Spinal cord (tissue), 10 donors: ENCODE results near the gene SPATA2L. TPM values are rescaled to one million over a fixed set of nuclear protein-coding genes. Genes with fewer than 3 reads are reported as not detected.
"Not testable (repeated sequence)": the region's sequence is repeated elsewhere in the genome, so short reads cannot be mapped to it uniquely, and the experiment has no call there.

ENCODE experiments used
- DNase-seq, 6 donors: peaks; one replicate each; pipeline versions ENCODE4 v3.0.0 to v3.0.0-alpha.2; 2013 to 2015; ENCODE audit warnings: low spot score in 6 of 6, low read depth in 4 of 6
- H3K27ac ChIP-seq: one replicate; pipeline ENCODE4 v1.5.1; 2013; ENCODE audit warnings: low read depth, low read length, control low read depth
- H3K27me3 ChIP-seq: one replicate; pipeline ENCODE4 v1.6.1; 2013; ENCODE audit warnings: low read length; ENCODE audit not compliant: control insufficient read depth, insufficient read depth
- H3K36me3 ChIP-seq: one replicate; pipeline ENCODE4 v1.6.1; 2013; ENCODE audit warnings: low read length; ENCODE audit not compliant: control insufficient read depth, insufficient read depth
- H3K4me1 ChIP-seq: one replicate; pipeline ENCODE4 v1.6.1; 2013; ENCODE audit warnings: low read length; ENCODE audit not compliant: control insufficient read depth, insufficient read depth
- H3K4me3 ChIP-seq: one replicate; pipeline ENCODE4 v1.5.1; 2013; ENCODE audit warnings: low read depth, low read length, control low read depth
- H3K9me3 ChIP-seq: one replicate; pipeline ENCODE4 v1.6.1; 2013; ENCODE audit warnings: low read length; ENCODE audit not compliant: control insufficient read depth, insufficient read depth
- WGBS: methylation state at CpG from one replicate; pipeline ENCODE4 v1.1.5; 2013; ENCODE audit warnings: missing lambda C conversion rate; ENCODE audit not compliant: insufficient coverage; 5-methylcytosine and 5-hydroxymethylcytosine counted together
- polyA plus RNA-seq, 2 donors: library from polyadenylated mRNA; unstranded; fragments of 120-200 nt; gene quantifications; one replicate each; pipeline ENCODE4 v1.2.1, GENCODE V29; 2013; ENCODE audit not compliant: insufficient read length in 2 of 2
- total RNA-seq, 2 donors: library from RNA; depleted of rRNA in 1 of 2; stranded (reverse); fragments of 120-200 nt in 1 of 2; fragments of >200 nt in 1 of 2; gene quantifications; one replicate each; pipeline versions ENCODE4 v1.2.3 to v1.2.4, GENCODE V29; 2013 to 2014
- donor health status: healthy.

SPATA2L gene
- total and polyA plus RNA-seq, 4 donors: 8.7 to 15.3 (median 11.8) TPM

DNA sequence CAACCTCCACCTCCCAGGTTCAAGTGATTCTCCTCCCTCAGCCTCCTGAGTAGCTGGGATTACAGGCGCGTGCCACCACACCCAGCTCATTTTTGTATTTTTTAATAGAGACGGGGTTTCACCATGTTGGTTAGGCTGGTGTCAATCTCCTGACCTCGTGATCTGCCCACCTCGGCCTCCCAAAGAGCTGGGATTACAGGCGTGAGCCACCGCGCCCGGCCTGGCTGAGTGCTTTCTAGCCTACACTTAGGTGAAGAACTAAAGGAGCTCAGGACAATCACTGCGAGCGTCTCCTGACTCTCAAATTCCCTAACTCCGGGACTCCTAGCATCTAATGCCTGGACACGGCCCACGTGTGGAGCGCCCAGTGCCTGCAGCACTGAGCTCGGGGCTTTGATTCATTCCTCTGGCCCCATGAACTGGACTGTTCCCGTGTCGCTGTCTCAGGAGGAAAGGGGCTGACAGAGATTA lies 1.8 kb downstream of the SPATA2L start:
- Histone ChIP-seq H3K4me3 (peak overlapping the region; percentile 72), H3K27ac (peak overlapping the region; percentile 90), H3K36me3 (peaks cover 40% of the 10 kb centered on the region), H3K4me1 (peaks cover 38% of the 10 kb centered on the region)
- not testable (repeated sequence) for H3K27me3 ChIP-seq, H3K9me3 ChIP-seq, DNase-seq
- WGBS: 36% methylated on average over 13 of the region's 18 CpGs

DNA sequence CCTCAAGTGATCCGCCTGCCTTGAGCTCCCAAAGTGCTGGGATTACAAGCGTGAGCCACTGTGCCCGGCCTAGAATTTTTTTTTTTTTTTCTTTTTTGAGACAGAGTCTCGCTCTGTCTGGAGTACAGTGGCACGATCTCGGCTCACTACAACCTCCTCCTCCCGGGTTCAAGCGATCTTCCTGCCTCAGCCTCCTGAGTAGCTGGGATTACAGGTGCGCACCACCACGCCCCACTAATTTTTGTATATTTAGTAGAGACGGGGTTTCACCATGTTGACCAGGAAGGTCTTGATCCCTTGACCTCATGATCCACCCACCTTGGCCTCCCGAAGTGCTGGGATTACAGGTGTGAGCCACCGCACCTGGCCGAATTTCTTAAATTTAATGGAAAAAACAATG lies 2.8 kb downstream of the SPATA2L start:
- Histone ChIP-seq H3K4me1 (peaks cover 38% of the 10 kb centered on the region), H3K36me3 (peaks cover 50% of the 10 kb centered on the region)
- WGBS: 94% methylated on average over 8 of the region's 14 CpGs
- not testable (repeated sequence) for DNase-seq, H3K9me3 ChIP-seq, H3K27ac ChIP-seq, H3K27me3 ChIP-seq, H3K4me3 ChIP-seq

- H3K27ac ChIP-seq: no peak overlapping the region
- H3K4me3 ChIP-seq: no peak overlapping the region
- H3K27me3 ChIP-seq: no peaks in the 10 kb centered on the region
- no peaks in the 10 kb centered on the region for H3K9me3 ChIP-seq
- 75% methylated on average over 30 of the region's 32 CpGs for WGBS
- H3K4me1 ChIP-seq: peaks cover 38% of the 10 kb centered on the region
- H3K36me3 ChIP-seq: peaks cover 59% of the 10 kb centered on the region
- DNase-seq: no peak
Measured at GRCh38 chr16:89697616-89698331, 3.7 kb downstream of the SPATA2L start.

DNA sequence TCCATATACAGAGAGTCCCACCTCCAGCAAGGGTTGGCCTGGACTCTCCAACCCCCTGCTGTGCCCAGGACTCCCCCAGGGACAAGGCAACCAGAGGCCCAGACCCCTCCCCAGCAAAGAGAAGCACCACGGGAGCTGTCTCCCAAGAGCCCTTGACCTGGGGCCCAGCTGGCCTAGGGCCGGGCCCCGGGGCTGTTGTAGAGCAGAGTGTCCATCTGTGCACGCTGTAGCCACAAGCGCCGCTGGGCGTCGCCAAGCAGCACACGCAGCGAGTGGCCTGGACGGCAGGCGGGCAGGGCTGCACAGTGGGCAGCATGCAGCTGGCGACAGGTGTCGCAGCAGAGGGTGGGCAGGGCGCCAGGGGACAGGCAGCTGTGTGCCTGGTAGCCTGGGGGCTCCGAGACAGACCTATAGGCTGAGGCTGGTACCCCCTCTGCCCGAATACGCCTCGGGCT lies 4.3 kb downstream of the SPATA2L start:
- WGBS: 73% methylated on average over 17 of the region's 19 CpGs
- Histone ChIP-seq H3K36me3 (peaks cover 65% of the 10 kb centered on the region), H3K27me3 (no peaks in the 10 kb centered on the region), H3K9me3 (no peaks in the 10 kb centered on the region), H3K4me3 (no peak overlapping the region), H3K27ac (no peak overlapping the region), H3K4me1 (peaks cover 34% of the 10 kb centered on the region)
- DNase-seq: no peak

- no peak for DNase-seq
Measured at GRCh38 chr16:89696670-89697128, 4.8 kb downstream of the SPATA2L start.

GRCh38 chr16:89695875-89696669 lies 5.4 kb downstream of the SPATA2L start:
- Histone ChIP-seq H3K9me3 (no peaks in the 10 kb centered on the region), H3K36me3 (peaks cover 76% of the 10 kb centered on the region), H3K4me3 (no peak overlapping the region), H3K27me3 (no peaks in the 10 kb centered on the region), H3K27ac (no peak overlapping the region), H3K4me1 (peaks cover 29% of the 10 kb centered on the region)
- DNase-seq: no peak
- 84% methylated on average over 19 of the region's 25 CpGs for WGBS

More at GRCh38 chr16:89696670-89697128, 4.8 kb downstream of the SPATA2L start:
- 83% methylated on average over 18 of the region's 18 CpGs for WGBS
- no peak overlapping the region for H3K27ac ChIP-seq
- H3K36me3 ChIP-seq: peaks cover 70% of the 10 kb centered on the region
- peaks cover 29% of the 10 kb centered on the region for H3K4me1 ChIP-seq
- no peak overlapping the region for H3K4me3 ChIP-seq
- H3K27me3 ChIP-seq: no peaks in the 10 kb centered on the region
- H3K9me3 ChIP-seq: no peaks in the 10 kb centered on the region

DNA sequence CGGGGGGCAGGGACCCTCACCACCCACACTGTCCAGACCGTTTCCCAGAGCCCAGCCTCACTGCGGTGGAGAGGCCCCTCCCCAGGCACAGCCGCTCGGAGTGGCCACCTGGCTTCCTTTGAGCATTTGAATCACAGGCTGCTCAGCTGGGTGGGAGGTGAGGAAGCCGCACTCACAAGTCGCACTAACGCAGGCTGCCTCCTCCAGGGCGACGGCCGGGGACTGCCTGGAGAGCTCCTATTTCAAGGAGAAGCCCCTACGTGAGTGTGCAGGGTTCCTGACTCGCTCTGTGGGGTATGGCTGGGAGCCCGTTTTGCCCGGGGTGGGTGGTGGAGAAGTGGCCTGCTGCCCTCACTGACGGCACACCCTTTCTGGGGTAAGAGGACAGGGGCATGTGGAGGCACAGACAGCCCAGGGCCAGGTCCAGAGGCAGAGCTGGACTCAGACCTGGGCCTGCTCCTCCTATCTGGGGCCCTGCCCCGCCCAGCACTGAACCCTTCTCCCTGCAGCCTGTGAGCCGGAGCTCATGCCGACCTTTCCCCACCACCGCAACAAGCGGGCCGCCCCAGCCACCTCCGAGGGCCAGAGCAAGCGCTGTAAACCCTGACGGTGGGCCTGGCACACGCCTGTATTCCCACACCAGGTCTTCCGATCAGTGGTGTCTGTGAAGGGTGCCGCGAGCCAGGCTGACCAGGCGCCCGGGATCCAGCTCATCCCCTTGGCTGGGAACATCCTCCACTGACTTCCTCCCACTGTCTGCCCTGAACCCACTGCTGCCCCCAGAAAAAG lies 6.2 kb downstream of the SPATA2L start:
- peaks cover 22% of the 10 kb centered on the region for H3K4me1 ChIP-seq
- no peaks in the 10 kb centered on the region for H3K27me3 ChIP-seq
- 86% methylated on average over 31 of the region's 31 CpGs for WGBS
- peaks cover 83% of the 10 kb centered on the region for H3K36me3 ChIP-seq
- H3K9me3 ChIP-seq: no peaks in the 10 kb centered on the region
- DNase-seq: no peak
- no peak overlapping the region for H3K27ac ChIP-seq
- no peak overlapping the region for H3K4me3 ChIP-seq

DNA sequence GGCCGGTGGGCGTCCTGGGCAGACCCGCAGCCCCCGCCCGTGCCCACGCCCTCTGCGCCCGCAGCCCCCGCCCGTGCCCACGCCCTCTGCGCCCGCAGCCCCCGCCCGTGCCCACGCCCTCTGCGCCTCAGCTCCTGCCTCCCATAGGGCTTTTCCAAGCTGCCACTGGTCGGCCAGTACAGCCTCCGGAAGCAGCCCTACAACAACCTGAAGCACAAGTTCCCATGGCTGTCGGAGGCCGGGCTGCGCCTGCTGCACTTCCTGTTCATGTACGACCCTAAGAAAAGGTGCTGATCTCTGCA lies 6.8 kb downstream of the SPATA2L start:
- not testable (repeated sequence) for H3K27me3 ChIP-seq, H3K9me3 ChIP-seq, H3K4me3 ChIP-seq, H3K27ac ChIP-seq, DNase-seq
- 92% methylated on average over 23 of the region's 23 CpGs for WGBS
- Histone ChIP-seq H3K36me3 (peaks cover 87% of the 10 kb centered on the region), H3K4me1 (peaks cover 17% of the 10 kb centered on the region)

DNA sequence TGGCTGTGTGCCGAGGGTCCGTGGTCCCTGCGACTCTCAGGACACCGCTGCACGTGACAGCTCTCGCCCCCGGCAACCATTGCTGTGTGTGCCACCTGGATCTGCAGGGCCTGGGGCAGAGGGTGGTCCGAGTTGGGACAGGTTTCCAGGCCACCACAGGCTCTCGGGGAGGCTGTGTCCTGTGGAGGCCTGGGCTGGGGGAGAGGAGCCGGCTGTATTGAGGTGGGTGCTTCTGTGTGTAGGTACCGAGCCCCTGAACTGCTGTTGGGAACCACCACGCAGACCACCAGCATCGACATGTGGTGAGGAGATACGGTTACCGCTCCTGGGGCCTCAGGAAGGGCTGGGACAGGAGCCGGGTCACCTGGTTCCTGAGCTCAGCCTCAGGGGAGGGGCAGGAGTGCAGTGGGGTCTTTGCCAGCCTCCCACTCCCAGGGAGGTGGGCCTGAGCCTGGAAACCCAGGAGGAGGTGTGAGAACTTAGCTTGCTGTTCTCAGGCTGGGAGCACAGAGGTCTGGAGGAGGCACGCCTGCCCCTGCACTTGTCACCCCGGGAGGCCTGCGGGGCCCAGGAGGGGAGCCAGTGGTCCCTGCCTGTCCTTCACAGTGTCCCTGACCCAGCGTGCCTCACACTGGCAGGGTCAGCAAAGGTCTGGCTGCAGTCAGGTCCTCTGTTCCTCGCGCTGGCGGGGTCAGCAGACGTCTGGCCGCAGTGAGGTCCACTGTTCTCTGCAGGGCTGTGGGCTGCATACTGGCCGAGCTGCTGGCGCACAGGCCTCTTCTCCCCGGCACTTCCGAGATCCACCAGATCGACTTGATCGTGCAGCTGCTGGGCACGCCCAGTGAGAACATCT lies 7.3 kb downstream of the SPATA2L start:
- WGBS: 89% methylated on average over 26 of the region's 32 CpGs
- no peaks in the 10 kb centered on the region for H3K9me3 ChIP-seq
- no peak overlapping the region for H3K4me3 ChIP-seq
- peaks cover 90% of the 10 kb centered on the region for H3K36me3 ChIP-seq
- H3K27ac ChIP-seq: no peak overlapping the region
- H3K4me1 ChIP-seq: peaks cover 14% of the 10 kb centered on the region
- H3K27me3 ChIP-seq: no peaks in the 10 kb centered on the region
- DNase-seq: no peak
